Measurements from ENCODE around the gene OR51B5.
A peak's percentile ranks its signal among the peaks of the same experiment; 100 is the strongest.
"Not testable (repeated sequence)": the region's sequence is repeated elsewhere in the genome, so short reads cannot be mapped to it uniquely, and the experiment has no call there.

The OR51B5 gene, protein sequence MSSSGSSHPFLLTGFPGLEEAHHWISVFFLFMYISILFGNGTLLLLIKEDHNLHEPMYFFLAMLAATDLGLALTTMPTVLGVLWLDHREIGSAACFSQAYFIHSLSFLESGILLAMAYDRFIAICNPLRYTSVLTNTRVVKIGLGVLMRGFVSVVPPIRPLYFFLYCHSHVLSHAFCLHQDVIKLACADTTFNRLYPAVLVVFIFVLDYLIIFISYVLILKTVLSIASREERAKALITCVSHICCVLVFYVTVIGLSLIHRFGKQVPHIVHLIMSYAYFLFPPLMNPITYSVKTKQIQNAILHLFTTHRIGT

DNA sequence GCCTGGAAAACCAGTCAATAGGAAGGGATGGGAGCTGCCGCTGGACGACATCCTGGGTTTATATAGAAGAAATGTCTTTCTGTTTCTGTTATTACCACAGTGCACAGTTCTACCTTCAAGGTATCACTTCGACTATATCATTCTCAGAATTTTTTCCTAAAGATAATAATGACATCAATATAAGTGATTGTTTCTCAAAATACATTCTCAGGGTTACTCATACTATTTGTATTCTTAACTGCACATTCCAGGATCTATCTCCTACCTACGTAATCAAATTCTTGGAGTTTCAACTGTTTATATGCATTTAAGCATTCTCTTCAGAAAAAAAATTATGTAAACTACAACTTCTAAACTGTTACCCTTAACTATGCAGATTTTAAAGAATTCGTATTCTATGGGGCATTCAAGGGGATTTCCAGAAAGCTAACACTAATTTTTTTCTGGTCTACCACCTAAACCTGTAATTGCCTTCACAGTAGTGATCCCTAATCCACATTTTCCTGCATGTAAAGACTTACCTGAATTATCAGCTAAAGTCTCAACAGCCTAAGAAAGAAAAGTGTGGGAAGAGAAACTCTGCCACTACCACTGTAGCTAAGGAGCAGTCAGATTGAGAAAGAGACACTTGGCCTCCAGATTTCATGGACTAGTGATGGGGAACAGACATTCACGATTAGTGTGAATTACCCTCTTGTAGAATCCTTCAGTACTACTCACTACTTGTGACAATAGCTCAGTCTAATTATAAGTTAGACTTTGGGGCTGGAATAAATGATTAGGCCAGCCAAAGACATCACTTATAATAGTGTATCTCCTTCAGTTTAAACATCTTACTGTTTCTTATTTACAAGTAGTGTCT is at the start of gene OR51B5:
Gene OR51B5, minus strand, starts transcription at position 51 of the 862 bp plus-strand sequence. Its CDS starts 0 bp downstream, at position 51.
- DNase-seq (ENCODE audit: low spot score): no peak

- DNase-seq (ENCODE audit: low spot score): no peak
Measured at GRCh38 chr11:5390210-5390609, 46.9 kb upstream of the OR51B5 start.

DNA sequence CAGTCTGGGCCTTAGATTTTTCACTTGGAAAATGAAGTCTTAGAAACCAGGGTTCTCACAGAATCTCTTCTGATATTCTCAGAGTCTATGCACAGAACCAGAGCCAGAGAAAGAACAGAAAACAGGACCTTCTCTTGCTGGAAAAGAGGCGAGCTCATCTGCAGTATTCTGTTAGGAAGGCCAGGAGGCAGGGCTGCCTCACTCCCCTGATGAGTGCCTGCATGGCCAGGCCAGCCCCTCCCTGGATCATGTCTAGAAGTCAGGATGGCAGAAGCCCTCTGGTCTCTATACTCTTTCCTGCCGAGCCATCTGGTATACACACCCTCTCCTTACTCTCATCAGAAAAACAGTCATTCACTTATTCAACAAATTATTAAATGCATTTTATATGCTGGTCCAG is 41.0 kb upstream of the OR51B5 start:
- no peak for DNase-seq (ENCODE audit: low spot score)

DNA sequence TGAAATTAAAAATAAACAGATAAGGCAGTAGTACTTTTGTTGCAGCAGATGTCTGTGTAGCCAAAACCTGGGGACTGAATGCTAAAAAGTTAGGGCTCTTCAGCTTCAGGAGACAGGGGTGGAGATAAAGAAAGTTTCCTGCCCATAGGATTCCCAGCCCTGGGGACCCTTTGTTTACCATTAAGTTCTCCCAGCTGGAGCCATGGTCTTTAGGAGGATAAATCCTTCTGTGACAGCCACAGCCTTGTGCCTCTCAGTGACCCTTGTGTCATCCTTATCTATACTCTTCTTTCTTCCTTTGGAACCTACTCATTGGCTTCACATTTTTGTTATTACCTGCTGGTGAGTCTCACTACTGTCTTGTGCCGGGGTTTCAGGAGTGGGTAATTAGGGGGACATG is 40.3 kb upstream of the OR51B5 start, which contains the start of gene OR51M1:
Gene OR51M1, plus strand, starts transcription at position 237 of the 400 bp plus-strand sequence. CDS start 5,587 bp downstream, outside the sequence.
- DNase-seq (ENCODE audit: low spot score): no peak

- DNase-seq (ENCODE audit: low spot score): peak; percentile 51
Measured at GRCh38 chr11:5380740-5381342, 37.5 kb upstream of the OR51B5 start.

GRCh38 chr11:5369789-5370188 is 26.5 kb upstream of the OR51B5 start:
- DNase-seq (ENCODE audit: low spot score): peak; percentile 19

DNA sequence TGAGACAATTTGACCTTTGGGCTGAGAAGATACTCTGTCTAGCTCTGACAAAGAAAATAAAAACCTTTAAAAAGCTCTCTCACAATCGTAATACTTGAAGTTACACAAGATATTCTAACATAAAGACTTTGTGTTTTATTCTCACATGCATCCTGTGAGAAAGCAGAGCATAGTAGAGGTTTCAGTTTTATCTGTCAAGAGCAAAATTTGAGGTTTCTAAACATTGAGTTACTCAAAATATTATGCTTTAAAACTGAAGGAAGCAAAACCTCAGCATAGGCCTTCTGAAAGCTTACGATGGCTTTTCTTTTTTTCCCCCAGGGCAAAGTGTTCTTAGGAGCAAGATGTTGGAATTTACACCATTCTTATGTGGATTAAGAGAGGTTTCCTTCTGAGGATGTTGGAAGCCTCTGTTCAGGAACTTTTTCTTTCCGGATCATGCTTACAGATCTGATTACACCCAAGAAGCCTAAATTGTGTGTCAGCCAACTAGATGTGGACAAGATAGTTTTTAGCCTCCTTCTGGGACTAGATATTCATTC is 25.2 kb upstream of the OR51B5 start:
- DNase-seq (ENCODE audit: low spot score): no peak

DNA sequence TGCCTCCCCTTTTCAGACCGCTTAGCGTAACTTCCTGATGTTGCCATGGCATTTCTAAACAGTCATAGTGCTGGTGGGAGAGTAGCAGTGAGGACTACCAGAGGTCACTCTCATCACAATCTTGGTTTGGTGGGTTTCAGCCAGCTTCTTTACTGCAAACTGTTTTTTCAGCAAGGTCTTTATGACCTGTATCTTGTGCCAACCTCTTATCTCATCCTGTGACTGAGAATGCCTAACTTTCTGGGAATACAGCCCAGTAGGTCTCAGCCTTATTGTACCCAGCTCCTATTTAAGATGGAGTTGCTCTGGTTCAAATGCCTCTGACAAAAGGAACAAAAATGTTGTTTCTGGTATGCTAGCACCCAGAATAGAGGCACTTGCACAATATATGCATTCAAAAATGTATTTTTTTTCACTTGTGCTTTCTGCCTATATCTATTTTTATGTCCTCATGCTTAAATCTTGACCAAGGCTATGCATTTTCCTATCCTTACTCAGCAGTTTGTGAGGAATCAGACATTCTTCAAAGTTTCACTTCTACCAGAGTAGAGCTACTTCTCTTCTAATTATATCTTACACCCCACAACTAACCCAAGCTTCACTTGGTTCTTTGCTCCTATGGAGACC is 24.2 kb upstream of the OR51B5 start:
- DNase-seq (ENCODE audit: low spot score): peak; percentile 14

GRCh38 chr11:5366856-5367255 is 23.5 kb upstream of the OR51B5 start:
- no peak for DNase-seq (ENCODE audit: low spot score)

GRCh38 chr11:5366365-5366764 is 23.0 kb upstream of the OR51B5 start:
- not testable (repeated sequence) for DNase-seq (ENCODE audit: low spot score)

- DNase-seq (ENCODE audit: low spot score): peak; percentile 42
Measured at GRCh38 chr11:5364214-5364613, 20.9 kb upstream of the OR51B5 start.

- DNase-seq (ENCODE audit: low spot score): no peak
Measured at GRCh38 chr11:5363679-5364078, 20.4 kb upstream of the OR51B5 start.

- no peak for DNase-seq (ENCODE audit: low spot score)
Measured at GRCh38 chr11:5362017-5362625, 18.8 kb upstream of the OR51B5 start.

DNA sequence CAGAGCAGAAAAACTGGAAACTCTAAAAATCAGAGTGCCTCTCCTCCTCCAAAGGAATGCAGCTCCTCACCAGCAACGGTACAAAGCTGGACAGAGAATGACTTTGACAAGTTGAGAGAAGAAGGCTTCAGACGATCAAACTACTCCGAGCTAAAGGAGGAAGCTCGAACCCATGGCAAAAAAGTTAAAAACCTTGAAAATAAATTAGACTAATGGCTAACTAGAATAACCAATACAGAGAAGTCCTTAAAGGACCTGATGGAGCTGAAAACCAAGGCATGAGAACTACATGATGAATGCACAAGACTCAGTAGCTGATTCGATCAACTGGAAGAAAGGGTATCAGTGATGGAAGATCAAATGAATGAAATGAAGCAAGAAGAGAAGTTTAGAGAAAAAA is 12.7 kb upstream of the OR51B5 start:
- DNase-seq (ENCODE audit: low spot score): not testable (repeated sequence)

DNA sequence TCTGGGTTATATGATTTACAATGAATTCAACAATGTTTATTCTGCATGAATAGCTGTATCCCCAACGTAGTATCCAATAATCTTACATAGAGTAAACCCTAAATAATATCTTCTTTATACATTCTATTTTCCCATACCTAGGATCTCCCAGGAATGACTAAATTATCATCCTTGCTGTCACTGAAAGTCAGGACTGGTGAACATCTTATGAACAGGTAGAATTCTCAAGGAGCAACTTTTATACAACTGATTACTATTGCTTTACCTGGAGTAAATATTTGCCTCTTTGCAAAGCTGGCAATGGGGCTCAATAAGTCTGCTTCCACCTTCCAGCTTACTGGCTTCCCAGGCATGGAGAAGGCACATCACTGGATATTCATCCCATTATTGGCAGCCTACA is 7.9 kb upstream of the OR51B5 start, which contains the start of gene OR51B6:
Gene OR51B6, plus strand, starts transcription at position 301 of the 400 bp plus-strand sequence. Its CDS starts 0 bp downstream, at position 301.
- no peak for DNase-seq (ENCODE audit: low spot score)

GRCh38 chr11:5349550-5349949 is 6.2 kb upstream of the OR51B5 start:
- DNase-seq (ENCODE audit: low spot score): no peak

DNA sequence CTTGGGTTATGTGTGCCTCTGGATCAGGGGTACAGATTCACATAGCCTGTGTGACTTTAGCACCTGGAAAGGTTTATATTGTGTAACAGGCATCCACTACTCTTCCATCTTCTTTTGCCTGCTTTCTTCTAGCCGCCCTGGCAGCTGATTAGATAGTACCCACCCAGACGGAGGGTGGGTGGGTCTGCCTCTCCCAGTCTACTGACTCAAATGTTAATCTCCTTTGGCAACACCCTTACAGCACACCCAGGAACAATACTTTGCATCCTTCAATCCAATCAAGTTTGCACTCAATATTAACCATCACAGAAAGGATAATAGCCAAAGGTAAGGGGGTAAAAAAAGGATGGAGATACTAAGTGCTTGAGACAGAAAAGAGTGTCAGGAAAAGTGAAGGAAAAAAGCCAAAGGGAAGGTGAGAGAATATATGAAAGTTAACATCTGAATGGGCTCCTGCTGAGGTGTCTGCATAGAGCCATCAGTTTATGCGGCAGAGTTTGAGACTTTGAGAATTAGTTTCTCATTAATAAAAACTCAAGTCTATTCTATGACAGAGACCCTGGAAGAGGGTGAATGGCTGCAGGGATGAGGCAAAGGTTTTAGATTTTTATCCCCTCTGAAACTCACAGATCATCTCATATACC is 5.3 kb upstream of the OR51B5 start:
- no peak for DNase-seq (ENCODE audit: low spot score)

DNA sequence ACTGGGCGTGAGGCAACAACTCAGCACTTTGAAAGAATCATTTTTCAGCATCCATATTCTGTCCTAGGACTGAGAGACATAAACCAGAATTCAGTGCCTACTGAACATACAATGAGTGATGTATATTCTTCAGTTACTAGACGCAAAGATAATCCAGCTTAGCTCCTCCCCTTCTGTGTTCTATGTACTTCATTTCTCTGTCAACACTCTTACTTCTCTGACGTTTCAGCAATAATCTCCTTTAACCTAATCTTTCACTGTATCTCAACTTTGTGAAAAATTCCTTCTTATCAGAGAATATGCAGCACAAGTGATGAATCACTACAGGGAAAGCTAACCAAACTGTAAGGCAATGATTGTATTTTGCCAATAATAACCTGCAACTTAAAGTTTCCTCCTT is 2.5 kb upstream of the OR51B5 start:
- DNase-seq (ENCODE audit: low spot score): no peak

GRCh38 chr11:5339771-5340322 is 3.5 kb downstream of the OR51B5 start:
- no peak for DNase-seq (ENCODE audit: low spot score)

- DNase-seq (ENCODE audit: low spot score): not testable (repeated sequence)
Measured at GRCh38 chr11:5337253-5337652, 6.1 kb downstream of the OR51B5 start.

Data from hepatic stellate cell (primary cell).